ENCODE measurements around the gene DNM3.

Gene DNM3

GRCh38 chr1:172442843-172443565 is 601.7 kb downstream of the DNM3 start:
- no peak for DNase-seq

DNA sequence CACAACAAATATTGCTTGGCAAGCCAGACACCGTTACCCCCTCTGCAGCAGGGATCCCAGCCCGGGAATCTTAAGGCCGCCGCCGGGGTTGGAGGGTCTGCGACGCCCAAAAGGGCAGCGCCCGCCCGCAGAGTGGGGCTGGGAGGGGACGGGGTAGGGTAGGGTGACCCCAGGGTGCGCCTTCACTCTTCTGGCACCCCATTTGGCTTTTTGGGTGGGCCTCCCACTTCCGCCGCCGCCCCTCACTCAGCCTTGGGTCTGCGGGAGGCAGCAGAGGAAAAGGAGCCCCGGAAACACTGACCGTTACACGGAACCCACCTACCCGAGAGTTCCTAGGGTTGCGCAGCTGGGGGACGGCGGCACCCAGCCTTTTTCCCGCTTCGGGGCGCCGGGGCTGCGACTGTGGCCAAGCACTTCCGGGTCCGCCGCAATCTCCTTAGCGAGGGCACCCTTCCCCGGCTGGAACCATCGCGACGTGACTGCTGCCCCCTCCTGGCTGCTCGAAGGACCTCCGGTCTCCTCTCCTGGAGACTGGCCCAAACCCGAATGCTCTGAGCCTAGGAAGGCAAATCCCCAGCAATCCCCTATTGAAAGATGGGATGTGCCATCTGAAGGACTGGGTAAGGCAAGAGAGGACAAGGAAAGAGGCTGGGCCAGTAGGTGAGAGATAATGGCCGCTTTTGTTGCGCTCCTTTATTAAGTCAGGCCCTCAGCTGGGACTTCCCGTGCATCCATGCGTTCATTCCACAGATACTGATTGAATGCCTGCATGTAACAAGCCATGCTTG is 602.6 kb downstream of the DNM3 start, which contains the start of gene PIGC:
TSS of gene PIGC (minus strand) at position 404 of the 788 bp plus-strand sequence. CDS start 1,447 bp downstream, outside the sequence.
- peak; percentile 91 to 94 for DNase-seq

- no peak for DNase-seq
These were observed 605.2 kb downstream of the DNM3 start for GRCh38 chr1:172446547-172446946.

DNA sequence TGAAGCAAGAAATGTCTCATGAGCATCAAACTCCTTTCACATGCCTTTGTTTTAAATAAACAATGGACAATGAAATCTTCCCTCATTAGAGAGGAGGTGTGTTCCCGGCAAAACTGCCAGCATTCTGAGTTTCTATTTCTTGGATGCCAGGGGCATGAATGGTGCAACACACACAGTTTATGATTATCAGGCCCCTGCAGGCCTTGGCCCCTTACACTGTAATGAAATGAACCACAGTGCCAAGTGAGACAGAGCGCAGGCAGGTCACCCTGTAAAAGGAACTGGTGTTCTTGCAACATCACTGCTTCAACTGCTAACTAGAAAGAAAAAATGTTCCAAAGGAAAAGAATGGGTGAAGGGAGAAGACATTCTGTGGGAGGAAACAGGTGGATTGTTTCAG is 606.3 kb downstream of the DNM3 start:
- peak; percentile 6 to 31 for DNase-seq

DNA sequence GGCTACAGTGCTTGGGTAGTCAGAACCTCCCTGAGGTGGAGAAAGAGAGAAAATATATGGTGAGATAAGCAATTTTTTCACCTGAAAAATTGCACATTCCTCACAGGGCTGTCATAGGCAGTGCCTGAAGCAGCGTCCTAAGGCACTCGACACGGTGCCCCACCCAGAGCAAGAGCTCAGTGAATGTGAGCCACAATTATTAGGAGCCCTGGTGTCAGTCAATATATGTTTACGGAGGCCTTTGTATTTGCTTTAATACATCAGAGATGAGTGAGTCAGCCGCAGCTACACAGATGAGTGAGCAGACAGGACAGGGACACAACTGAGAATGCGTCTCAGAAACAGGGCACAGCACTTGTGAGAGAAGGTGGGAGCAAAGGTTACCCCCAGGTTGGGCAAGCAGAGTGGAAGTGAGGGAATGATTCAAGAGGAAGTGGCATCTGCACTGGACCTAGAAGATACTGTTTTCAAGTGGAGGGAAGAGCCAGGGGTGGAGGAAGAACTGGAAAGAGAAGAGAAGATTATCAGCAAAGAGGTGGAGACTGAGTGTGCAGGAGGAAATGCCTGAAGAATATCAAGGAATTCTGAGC is 607.8 kb downstream of the DNM3 start:
- no peak for DNase-seq

GRCh38 chr1:172449585-172450523 is 608.6 kb downstream of the DNM3 start:
- DNase-seq = peak; percentile 84 to 89

- no peak for DNase-seq
These were observed 609.2 kb downstream of the DNM3 start for GRCh38 chr1:172450524-172450885.

GRCh38 chr1:172451002-172451443 is 609.7 kb downstream of the DNM3 start:
- DNase-seq = no peak

DNA sequence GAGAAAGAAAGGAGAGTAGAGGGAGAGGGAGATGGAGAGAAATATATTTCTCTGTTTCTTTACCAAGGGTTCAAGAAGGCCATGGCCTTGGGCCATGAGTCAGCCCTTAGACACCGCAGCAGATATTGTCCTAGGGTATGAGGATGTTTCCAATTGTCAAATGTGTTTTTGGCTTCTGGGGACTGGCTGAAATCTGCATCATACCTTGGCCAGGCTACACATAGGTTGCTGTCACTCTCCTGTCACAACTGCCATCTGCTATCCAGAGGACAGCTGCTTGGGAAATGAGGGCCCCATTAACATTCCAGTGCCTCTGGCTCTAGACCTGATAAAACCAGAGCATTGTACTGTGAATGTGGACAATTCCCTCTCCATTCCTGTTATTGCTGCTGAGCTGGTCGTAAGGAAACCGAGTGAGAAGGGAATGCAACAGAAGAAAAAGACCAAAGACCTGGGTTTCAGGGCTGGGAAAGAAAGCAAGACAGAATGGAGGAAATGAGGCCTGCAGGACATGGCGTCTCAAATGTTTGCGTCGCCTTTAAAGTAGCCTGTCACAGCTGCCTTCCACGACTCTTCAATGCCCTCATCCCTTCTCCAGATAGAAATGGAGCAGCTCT is 611.3 kb downstream of the DNM3 start:
- DNase-seq = no peak

DNA sequence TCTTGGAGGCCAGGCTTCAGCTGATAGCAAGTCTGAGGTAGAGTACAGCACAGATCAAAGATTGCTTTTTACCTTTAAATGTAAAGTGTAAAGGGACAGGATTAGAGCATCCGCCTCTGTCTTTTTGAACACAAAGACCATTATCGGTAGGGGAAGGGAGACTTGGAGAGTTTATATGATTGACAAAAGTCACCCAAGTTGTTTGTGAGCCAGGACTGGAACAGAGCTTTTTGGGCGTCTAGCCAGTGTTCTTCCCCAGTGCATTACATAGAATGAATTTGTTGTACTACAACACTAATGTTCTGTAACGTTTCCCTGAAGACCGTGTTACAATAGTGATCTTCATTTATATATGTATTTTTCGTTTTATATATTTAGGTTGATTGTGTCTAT is 611.9 kb downstream of the DNM3 start:
- no peak for DNase-seq

DNA sequence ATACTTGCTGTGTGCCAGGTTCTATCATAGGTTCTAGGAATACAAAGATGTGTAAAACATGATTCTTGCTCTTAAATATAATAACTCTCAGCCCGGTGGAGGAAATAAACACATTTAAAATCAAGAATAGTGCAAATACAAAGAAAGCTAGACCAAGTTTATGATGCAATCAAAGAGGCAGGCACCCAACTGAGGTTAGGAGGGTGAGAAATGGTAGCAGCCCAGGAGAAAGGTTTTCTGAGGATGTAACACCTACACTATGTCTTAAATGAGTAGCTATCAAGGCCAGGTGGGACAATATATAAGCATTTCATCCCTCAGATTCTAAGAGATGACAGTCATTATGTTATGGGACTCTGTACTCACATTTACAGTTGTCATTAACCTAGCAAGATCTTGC is 612.3 kb downstream of the DNM3 start:
- DNase-seq = no peak

DNA sequence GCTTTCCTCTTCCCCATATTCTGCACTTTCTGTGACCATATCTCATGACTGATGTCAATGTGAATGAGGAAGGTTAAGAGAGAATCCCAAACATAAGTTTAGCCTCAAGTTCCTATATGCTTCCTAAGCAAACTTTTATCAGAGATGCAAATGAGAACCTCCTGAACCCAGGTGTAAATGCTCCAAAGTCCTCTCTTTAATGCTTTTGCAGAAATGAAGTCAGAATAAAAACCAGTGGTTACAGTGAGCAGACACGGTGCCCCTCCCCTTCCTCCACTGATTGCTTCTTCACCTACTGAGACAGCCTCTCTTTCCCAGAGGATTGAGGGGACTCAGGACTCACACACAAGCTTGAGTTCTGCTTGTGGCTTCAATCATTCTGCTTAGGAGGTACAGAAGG is 614.2 kb downstream of the DNM3 start:
- no peak for DNase-seq

DNA sequence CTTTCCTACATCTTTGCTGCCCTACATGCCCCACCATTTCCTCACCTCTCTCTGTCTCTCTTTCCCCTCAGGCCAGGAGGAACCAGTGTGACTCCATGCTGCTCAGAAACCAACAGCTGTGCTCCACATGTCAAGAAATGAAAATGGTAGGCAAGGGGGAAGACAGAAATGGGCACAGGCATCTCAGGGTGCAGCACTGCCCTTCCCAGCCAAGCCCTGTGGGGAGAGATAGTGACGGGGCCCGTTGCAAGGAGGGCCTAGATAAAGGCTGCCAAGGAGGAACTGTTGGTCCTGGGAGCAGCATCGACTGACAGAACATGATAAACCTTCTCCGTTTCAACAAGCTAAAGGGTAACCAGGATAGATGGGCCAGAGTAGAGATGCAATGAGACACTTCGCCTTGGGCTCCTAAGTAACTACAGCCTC is 615.1 kb downstream of the DNM3 start:
- DNase-seq = no peak

- DNase-seq = no peak
These were observed 616.3 kb downstream of the DNM3 start for GRCh38 chr1:172457479-172458130.

DNA sequence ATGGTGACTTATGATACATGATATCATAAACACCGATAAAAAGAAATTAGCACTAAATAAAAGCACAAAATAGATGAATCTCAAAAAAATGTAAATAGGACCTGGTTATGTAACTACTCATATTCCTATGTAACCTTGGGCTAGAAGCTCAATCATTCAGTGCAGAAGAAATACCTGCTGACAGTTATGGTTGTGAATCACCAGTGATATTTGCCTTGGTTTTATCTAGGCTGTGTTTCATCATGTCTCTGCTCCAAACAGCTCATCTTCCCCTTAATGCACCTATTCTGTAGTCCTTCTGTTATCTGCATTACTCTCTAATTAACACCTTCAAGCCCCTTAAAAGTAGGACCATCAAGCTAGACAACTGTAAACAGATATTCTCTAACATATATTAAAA is 618.9 kb downstream of the DNM3 start:
- DNase-seq = no peak

- DNase-seq = no peak
These were observed 619.6 kb downstream of the DNM3 start for GRCh38 chr1:172460887-172461315.
